Measurements from ENCODE around the gene CNTNAP5. TPM values are rescaled to one million over a fixed set of nuclear protein-coding genes. Genes with fewer than 3 reads are reported as not detected.

CNTNAP5 gene
- total RNA-seq, 2 donors from 2014 or later = 0.11 TPM; not detected in 1

DNA sequence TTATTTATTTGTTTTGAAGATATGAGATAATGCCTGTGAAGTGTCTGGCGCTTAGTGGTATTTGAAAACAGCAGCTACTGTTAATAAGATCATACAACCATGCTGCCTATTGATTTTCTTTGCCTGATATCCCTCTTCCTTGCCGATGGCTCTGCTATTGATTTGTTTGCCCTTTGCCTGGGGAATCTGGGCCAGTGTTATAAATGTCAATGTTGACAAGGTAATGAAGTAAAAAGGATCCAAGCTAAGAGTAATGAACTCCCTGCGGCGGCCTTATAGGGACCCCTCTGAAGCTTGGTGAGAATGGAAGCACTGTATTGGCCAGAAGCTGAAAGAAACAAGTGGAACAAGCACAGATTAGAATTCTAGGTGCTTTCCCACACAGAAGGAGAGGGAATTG lies 854.6 kb downstream of the CNTNAP5 start:
- Histone ChIP-seq H3K27me3 (replicated peaks; ENCODE audit: insufficient read depth) (no peaks in the 10 kb centered on the region), H3K4me3 (no peak overlapping the region), H3K36me3 (no peaks in the 10 kb centered on the region), H3K9me3 (no peaks in the 10 kb centered on the region), H3K4me1 (replicated peaks) (no peaks in the 10 kb centered on the region), H3K27ac (no peak overlapping the region)
- no peak for DNase-seq (ENCODE audit: low spot score)
- intact Hi-C loops (cut with DNase I) = no loop called here
- TF ChIP-seq, protein P1, sequence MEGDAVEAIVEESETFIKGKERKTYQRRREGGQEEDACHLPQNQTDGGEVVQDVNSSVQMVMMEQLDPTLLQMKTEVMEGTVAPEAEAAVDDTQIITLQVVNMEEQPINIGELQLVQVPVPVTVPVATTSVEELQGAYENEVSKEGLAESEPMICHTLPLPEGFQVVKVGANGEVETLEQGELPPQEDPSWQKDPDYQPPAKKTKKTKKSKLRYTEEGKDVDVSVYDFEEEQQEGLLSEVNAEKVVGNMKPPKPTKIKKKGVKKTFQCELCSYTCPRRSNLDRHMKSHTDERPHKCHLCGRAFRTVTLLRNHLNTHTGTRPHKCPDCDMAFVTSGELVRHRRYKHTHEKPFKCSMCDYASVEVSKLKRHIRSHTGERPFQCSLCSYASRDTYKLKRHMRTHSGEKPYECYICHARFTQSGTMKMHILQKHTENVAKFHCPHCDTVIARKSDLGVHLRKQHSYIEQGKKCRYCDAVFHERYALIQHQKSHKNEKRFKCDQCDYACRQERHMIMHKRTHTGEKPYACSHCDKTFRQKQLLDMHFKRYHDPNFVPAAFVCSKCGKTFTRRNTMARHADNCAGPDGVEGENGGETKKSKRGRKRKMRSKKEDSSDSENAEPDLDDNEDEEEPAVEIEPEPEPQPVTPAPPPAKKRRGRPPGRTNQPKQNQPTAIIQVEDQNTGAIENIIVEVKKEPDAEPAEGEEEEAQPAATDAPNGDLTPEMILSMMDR (IDR thresholded peaks at IDR 0.05) = no peak
- no peak for TF ChIP-seq POLR2AphosphoS5 (IDR thresholded peaks at IDR 0.05)
- no peak for TF ChIP-seq POLR2A (IDR thresholded peaks at IDR 0.05)
- 47% methylated on average over 4 of the region's 4 CpGs for WGBS

DNA sequence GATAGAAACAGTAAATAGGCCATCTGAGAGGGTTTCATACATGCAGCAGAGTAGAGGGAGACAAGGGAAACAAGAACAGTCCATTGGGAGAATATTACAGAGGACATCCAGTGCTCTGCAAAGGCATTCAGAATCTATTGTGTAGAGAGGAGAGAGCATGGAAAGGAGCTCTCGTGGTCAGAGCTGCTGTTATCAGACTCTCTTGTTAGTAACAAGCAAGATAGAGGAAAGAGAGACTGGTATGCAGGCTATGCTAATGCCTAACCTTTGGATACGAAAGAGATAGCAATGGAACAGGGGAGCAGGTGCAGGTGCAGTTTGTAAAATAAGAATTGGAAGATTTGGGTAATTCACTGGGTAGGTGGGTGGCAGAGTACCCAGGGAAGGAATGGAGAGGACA lies 855.9 kb downstream of the CNTNAP5 start:
- 75% methylated on average over 2 of the region's 2 CpGs for WGBS

DNA sequence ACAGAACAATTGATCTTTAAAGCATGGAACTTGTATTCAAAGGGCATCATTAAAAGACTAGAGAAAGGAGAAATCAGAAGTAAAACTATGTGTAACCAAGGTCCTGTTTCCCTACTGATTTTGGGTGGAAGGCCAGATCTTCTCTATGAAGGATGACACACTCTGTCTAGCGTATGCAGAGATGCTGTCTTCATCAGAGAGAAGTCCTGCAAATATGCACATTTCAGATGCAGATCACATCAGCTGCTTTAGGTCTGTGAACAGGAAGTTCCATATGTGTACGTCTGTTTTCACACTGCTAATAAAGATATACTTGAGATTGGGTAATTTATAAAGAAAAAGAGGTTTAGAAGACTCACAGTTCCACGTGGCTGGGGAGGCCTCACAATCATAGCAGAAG lies 857.3 kb downstream of the CNTNAP5 start:
- Histone ChIP-seq H3K4me3 (no peak overlapping the region), H3K4me1 (replicated peaks) (no peaks in the 10 kb centered on the region), H3K9me3 (no peaks in the 10 kb centered on the region), H3K27ac (no peak overlapping the region), H3K27me3 (replicated peaks; ENCODE audit: insufficient read depth) (no peaks in the 10 kb centered on the region), H3K36me3 (no peaks in the 10 kb centered on the region)
- no peak for DNase-seq (ENCODE audit: low spot score)
- 44% methylated on average over 3 of the region's 3 CpGs for WGBS
- TF ChIP-seq POLR2A (IDR thresholded peaks at IDR 0.05) = no peak
- no peak for TF ChIP-seq POLR2AphosphoS5 (IDR thresholded peaks at IDR 0.05)
- TF ChIP-seq, protein P1 (IDR thresholded peaks at IDR 0.05) = no peak
- intact Hi-C loops (cut with DNase I) = no loop called here

More for the DNA sequence above, 855.9 kb downstream of the CNTNAP5 start:
- TF ChIP-seq, protein P1 (IDR thresholded peaks at IDR 0.05) = no peak
- TF ChIP-seq POLR2AphosphoS5 (IDR thresholded peaks at IDR 0.05) = no peak
- no peak for TF ChIP-seq POLR2A (IDR thresholded peaks at IDR 0.05)
- H3K27ac ChIP-seq = no peak overlapping the region
- no peaks in the 10 kb centered on the region for H3K36me3 ChIP-seq
- no peaks in the 10 kb centered on the region for H3K9me3 ChIP-seq
- no peaks in the 10 kb centered on the region for H3K4me1 ChIP-seq (replicated peaks)
- DNase-seq (ENCODE audit: low spot score) = no peak
- no peak overlapping the region for H3K4me3 ChIP-seq
- no peaks in the 10 kb centered on the region for H3K27me3 ChIP-seq (replicated peaks; ENCODE audit: insufficient read depth)
- intact Hi-C loops (cut with DNase I) = no loop called here

DNA sequence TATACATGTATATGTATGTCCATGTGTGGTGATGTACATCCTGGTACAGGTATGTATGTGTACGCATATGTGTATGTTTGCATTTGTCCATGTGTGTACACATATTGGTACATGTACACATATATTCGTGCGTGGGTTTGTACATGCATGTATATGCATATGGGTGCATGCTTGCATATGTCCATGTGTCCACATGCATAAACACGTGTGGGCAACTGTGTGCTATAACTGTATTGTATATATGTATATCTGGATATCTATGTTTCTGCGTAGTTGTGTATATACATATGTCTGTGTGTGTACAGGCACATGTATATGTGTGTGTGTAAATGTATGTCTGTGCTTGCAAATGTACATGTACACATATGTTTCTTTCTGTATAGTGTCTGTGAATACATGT lies 858.5 kb downstream of the CNTNAP5 start:
- H3K4me3 ChIP-seq = no peak overlapping the region
- no peaks in the 10 kb centered on the region for H3K4me1 ChIP-seq (replicated peaks)
- no peak for DNase-seq (ENCODE audit: low spot score)
- WGBS = 95% methylated on average over 5 of the region's 5 CpGs
- TF ChIP-seq POLR2AphosphoS5 (IDR thresholded peaks at IDR 0.05) (no peak), POLR2A (IDR thresholded peaks at IDR 0.05) (no peak)
- TF ChIP-seq, protein P1 (IDR thresholded peaks at IDR 0.05) = no peak
- H3K9me3 ChIP-seq = no peaks in the 10 kb centered on the region
- H3K27me3 ChIP-seq (replicated peaks; ENCODE audit: insufficient read depth) = no peaks in the 10 kb centered on the region
- H3K27ac ChIP-seq = no peak overlapping the region
- no peaks in the 10 kb centered on the region for H3K36me3 ChIP-seq
- intact Hi-C loops (cut with DNase I) = no loop called here

DNA sequence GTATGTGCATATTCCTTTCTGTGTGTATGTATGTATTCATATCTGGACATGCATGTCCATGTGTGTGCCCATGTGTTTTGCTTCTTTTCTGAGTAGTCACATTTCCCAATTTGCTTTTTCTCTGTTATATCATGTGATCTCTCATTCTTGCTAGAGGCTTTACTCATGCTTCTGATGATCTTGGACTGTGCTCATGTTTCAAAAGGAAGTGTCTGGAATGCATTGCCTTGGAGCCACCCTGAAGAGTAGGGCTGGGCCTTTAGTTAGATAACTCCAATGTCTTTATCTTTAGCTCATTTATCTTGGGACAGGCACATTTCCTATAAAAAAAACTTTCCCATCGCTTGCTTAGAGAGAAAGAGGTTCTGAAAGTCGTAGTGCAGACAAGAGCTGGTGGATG lies 859.2 kb downstream of the CNTNAP5 start:
- intact Hi-C loops (cut with DNase I) = no loop called here
- DNase-seq (ENCODE audit: low spot score) = no peak
- Histone ChIP-seq H3K4me3 (no peak overlapping the region), H3K27ac (no peak overlapping the region), H3K4me1 (replicated peaks) (no peaks in the 10 kb centered on the region), H3K9me3 (no peaks in the 10 kb centered on the region), H3K27me3 (replicated peaks; ENCODE audit: insufficient read depth) (no peaks in the 10 kb centered on the region), H3K36me3 (no peaks in the 10 kb centered on the region)
- 77% methylated on average over 2 of the region's 2 CpGs for WGBS
- TF ChIP-seq POLR2AphosphoS5 (IDR thresholded peaks at IDR 0.05) (no peak), POLR2A (IDR thresholded peaks at IDR 0.05) (no peak)
- TF ChIP-seq, protein P1 (IDR thresholded peaks at IDR 0.05) = no peak
